Astrocyte of the spinal cord (primary cell): ENCODE data around the gene C10orf53.

ENCODE experiments used
- DNase-seq: peaks from one replicate; pipeline ENCODE4 v3.0.0; 2011; ENCODE audit warnings: low read depth, low spot score
- H3K4me3 ChIP-seq: 2 replicates; pipeline ENCODE4 v1.5.1; 2011; ENCODE audit warnings: low read depth, mild to moderate bottlenecking, low read length, moderate library complexity
- CTCF ChIP-seq: IDR thresholded peaks from 2 replicates; pipeline ENCODE4 v1.5.1; 2012; ENCODE audit warnings: low read depth, mild to moderate bottlenecking, low read length, inconsistent platforms
- in situ Hi-C: cut with HindIII; loops from 2 replicates; pipeline ENCODE4 v1.10.0; 2017; ENCODE audit warnings: low sequenced_read_pairs

The C10orf53 gene

GRCh38 chr10:49647985-49648795 lies 31.3 kb upstream of the C10orf53 start:
- TF ChIP-seq CTCF = no peak
- DNase-seq = no peak
- no peak overlapping the region for H3K4me3 ChIP-seq
- in situ Hi-C loops = no loop called here

GRCh38 chr10:49649294-49649693 lies 30.2 kb upstream of the C10orf53 start:
- TF ChIP-seq CTCF = no peak
- in situ Hi-C loops = no loop called here
- DNase-seq = peak; percentile 2
- no peak overlapping the region for H3K4me3 ChIP-seq

- in situ Hi-C loops = no loop called here
- TF ChIP-seq CTCF = no peak
Observed at GRCh38 chr10:49649936-49650723, 29.3 kb upstream of the C10orf53 start.

GRCh38 chr10:49650724-49651034 lies 28.8 kb upstream of the C10orf53 start:
- in situ Hi-C loops = no loop called here
- TF ChIP-seq CTCF = no peak
- no peak for DNase-seq
- no peak overlapping the region for H3K4me3 ChIP-seq

More at GRCh38 chr10:49649936-49650723, 29.3 kb upstream of the C10orf53 start:
- no peak for DNase-seq
- H3K4me3 ChIP-seq = no peak overlapping the region

- no peak for TF ChIP-seq CTCF
- H3K4me3 ChIP-seq = no peak overlapping the region
- in situ Hi-C loops = no loop called here
- DNase-seq = no peak
Observed at GRCh38 chr10:49651039-49651835, 28.2 kb upstream of the C10orf53 start.

GRCh38 chr10:49651917-49652316 lies 27.5 kb upstream of the C10orf53 start:
- in situ Hi-C loops = no loop called here
- DNase-seq = no peak
- H3K4me3 ChIP-seq = no peak overlapping the region
- no peak for TF ChIP-seq CTCF
